Measurements from ENCODE around the gene SNTG2.
"Not testable (repeated sequence)": the region's sequence is repeated elsewhere in the genome, so short reads cannot be mapped to it uniquely, and the experiment has no call there.

The SNTG2 gene

GRCh38 chr2:1348789-1349188, 398.1 kb downstream of the SNTG2 start:
- DNase-seq, result no peak

- DNase-seq, result no peak
Observed at GRCh38 chr2:1350111-1350510, 399.5 kb downstream of the SNTG2 start.

DNA sequence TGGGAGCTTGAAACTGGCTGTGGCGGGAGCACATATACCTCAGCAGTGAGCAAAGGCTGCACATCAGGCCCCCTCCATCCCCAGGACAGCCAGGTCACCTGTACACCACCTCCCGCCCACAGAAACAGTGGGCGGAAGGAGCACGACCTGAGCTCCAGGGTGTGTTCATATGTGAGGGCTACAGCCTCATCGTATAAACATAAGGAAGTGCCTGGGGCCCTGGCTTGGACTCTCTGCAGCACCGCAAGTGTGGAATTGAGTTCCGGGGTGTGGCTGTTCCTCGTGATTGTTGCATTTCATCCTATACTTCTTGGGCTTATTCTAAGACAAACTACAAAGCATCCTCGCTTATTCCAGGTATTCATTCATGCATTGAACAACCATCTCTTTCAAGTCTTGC, 402.5 kb downstream of the SNTG2 start:
- no peak for DNase-seq

DNA sequence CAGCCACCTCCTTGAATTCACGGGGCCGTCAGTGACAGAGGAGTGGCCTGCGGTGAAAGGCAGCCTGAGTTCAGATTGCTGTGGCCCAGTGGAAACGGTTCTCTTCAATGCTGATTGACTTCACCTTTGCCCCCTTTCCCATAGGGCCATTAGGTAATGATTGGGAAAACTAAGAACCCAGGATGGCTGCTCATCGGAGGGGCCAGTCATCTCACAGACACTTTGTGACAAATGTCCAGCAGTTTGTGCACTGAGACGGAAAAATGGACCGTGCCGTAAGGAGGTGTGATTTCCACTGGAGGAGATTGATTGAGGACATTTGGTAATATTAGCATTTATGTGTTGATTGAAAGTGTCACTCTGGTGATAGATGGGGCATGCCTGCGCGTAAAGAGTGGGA, 402.9 kb downstream of the SNTG2 start:
- no peak for DNase-seq

GRCh38 chr2:1360144-1360543, 409.5 kb downstream of the SNTG2 start:
- no peak for DNase-seq

DNA sequence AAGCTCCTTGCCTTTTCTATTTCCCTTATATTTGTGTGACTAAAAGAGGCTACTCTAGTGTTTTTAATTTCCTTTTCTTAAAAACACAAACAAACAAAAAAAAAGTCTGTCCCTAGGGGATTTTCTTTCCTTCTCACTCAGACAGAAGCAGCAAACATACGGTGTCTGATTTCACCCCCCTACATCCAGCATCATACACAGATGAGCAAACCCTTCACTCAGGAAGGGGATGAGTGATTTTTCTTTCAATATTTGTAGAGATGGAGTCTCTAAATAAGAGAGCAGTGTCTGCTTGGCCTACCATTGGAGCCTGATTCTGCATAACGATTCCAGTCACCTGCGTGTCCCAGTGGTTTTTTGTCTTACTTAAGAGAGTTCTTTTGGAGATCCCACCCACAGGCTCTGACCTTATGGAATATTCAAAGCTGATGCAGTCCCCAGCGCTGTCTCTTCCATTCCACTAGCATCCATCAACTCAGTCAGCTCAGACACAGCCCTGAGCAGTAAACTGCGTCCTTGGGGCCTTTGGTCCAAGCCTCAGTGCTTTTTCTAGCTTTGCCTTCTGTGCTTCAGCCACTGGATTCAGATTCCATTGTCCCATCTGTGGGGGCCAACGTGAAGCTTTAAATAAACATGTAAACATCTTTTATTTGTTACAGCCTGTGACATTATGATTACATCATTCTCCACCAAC, 410.1 kb downstream of the SNTG2 start:
- no peak for DNase-seq

DNA sequence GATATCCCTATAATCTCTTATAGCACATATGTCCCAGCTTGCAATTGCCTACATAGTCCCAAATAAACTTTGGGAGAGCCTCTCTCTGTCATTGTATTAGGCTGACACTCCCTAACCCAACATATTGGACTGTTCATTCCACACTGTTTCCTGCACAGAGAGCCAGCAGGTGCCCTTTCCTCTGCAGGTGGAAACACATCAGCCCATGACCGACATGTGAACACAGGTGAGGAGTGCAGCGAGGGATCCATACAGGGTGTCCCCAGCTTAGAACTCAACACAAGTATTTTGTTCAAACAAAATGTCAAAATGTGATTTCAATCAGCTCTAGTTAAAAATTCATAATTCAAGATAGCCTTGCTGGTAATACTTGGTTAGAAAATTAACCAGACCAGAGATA, 412.7 kb downstream of the SNTG2 start:
- DNase-seq, result no peak

DNA sequence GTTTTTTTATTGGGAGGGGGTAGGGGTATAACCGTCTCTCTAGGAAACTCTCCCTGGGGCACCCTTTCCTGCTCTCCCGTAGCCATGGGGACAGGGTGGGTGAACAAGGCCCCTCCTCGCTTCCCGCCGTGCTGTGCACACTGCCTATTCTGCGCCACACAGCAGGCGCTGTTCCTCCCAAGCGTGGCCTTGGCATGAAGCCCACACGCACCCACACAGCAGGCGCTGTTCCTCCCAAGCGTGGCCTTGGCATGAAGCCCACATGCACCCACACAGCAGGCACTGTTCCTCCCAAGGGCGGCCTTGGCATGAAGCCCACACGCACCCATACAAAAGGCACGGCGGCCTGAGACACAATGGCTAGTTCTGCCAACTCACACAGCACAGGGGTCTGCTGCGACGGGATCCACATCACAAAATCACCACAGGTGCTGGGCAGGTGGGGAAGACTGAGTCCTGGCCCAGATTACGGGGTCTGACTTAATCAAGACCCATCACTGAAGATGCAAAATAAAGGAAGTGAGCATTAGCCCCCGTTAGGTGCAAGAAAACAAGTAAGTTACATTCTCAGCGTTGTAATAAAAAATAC, 416.0 kb downstream of the SNTG2 start:
- peak; percentile 34 for DNase-seq

GRCh38 chr2:1367601-1368000, 417.0 kb downstream of the SNTG2 start:
- DNase-seq, result no peak

DNA sequence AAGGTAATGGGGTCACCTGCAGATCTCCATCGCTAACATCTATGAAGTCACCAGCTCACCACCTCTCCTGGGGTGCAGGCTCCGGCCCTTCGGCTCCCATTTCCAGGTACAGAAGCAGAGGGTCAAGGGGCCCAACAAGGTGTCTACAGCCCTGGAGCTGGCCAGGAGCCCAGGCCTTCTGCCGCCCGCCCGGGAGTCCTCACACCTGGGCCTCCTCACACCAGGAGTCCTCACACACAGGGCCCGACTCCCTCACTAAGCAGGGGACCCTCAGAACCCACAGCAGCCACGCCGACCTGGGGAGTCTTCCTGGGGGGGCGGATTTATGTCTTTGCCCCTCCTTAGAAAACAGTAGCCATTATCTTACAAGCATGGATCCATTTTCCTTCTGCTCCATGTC, 419.3 kb downstream of the SNTG2 start:
- no peak for DNase-seq

GRCh38 chr2:1370461-1370860, 419.8 kb downstream of the SNTG2 start:
- no peak for DNase-seq

DNA sequence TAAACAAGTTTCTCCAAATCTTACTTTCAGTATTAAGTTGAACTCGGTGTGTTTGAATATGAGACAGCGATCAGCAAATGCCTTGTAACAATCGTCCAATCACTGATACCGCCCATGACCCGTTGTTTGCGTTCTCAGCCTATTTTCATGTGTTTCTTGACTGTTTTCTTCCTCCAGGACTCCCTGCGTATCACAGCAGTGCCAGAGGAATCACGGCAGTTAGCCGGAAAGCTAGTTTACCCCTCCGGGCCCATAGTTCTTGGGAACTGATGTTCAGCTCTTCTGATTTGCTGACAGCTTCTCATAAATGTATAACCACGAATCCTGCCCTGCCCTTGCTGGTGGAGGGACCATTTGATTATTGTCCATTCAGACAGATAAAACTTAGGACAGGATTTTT, 420.4 kb downstream of the SNTG2 start:
- no peak for DNase-seq

- no peak for DNase-seq
Observed at GRCh38 chr2:1373830-1374229, 423.2 kb downstream of the SNTG2 start.

- no peak for DNase-seq
Observed at GRCh38 chr2:1374287-1374686, 423.6 kb downstream of the SNTG2 start.

DNA sequence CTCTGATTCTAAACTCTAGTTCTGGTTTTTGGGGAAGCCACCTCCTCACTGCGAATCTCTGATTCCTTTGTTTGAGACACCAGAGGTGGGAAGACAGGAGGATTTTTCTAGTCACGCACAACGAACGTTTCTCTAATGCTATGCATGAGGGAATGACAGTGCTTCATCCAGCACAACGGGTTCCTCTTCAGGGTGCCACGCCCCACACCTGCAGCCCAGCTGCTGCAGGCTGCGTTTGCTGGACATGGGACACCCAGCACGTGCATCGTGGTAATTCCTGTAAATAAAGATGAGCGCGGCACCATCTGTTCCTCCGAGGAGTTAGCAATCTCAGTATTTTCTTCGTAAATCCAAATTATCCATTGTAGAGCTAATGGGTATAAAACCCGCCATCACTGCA, 425.1 kb downstream of the SNTG2 start:
- DNase-seq, result no peak

GRCh38 chr2:1377473-1377872, 426.8 kb downstream of the SNTG2 start:
- DNase-seq, result no peak

GRCh38 chr2:1378456-1379150, 428.0 kb downstream of the SNTG2 start:
- no peak for DNase-seq

DNA sequence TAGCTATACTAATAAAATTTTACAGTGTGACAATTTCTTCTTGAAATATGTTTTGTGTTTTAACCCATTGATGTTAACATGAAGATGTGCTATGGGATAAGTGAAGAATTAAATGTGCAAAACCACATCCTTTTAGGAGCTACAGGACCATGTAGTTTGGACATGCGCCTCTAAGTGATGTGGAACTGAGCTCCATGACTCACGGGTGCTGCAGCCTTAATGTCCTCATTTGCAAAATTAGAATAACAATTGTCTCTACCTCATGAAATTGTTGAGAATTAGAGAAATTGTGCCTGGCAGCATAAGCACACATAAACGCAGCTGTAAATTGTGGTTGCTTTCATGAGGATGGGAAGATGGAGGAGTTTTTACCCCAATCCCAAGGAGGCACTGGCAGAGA, 431.0 kb downstream of the SNTG2 start:
- no peak for DNase-seq

- DNase-seq, result not testable (repeated sequence)
Observed at GRCh38 chr2:1387954-1388725, 437.5 kb downstream of the SNTG2 start.

DNA sequence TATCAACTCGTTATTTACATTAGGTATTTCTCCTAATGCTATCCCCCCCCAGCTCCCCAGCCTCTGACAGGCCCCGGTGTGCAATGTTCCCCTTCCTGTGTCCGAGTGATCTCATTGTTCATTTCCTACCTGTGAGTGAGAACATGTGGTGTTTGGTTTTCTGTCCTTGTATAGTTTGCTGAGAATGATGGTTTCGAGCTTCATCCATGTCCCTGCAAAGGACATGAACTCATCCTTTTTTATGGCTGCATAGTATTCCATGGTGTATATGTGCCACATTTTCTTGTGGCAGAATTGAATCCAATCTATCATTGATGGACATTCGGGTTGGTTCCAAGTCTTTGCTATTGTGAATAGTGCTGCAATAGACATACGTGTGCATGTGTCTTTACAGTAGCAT, 439.5 kb downstream of the SNTG2 start:
- DNase-seq, result not testable (repeated sequence)

DNA sequence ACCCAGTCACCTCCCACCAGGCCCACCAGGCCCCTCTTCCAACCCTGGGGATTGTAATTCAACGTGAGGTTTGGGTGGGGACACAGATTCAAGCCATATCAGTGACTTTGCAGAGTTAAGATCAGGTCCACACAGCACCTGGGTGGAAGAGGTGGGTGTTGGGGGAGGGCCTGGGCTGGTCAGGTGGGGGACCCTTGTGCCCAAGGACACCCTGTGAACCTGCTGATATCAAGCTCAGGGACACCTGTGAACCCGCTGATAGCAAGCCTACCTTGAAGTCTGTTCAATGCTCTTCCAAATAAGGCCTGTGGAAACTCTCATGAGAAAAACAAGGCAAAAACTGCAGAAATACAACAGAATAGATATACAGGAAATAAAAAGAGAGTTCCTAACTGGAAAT, 442.7 kb downstream of the SNTG2 start:
- no peak for DNase-seq

GRCh38 chr2:1394709-1395408, 444.2 kb downstream of the SNTG2 start:
- DNase-seq, result no peak

GRCh38 chr2:1397350-1397749, 446.7 kb downstream of the SNTG2 start:
- no peak for DNase-seq

All from CD4-positive, alpha-beta T cell treated with Interleukin-17A for 4 hours (primary cell).